ENCODE measurements around the gene SPATA22. TPM values are rescaled to one million over a fixed set of nuclear protein-coding genes. Genes with fewer than 3 reads are reported as not detected.
"Not testable (repeated sequence)": the region's sequence is repeated elsewhere in the genome, so short reads cannot be mapped to it uniquely, and the experiment has no call there.

SPATA22 gene
- total and polyA plus RNA-seq, 12 donors, result 0.13 to 3.8 (median 1.00) TPM; not detected in 4

GRCh38 chr17:3418222-3418621 is 53.4 kb downstream of the SPATA22 start:
- no peak overlapping the region for H3K4me3 ChIP-seq
- no peaks in the 10 kb centered on the region for H3K36me3 ChIP-seq (replicated peaks in 1 of 2)
- TF ChIP-seq POLR2A (IDR thresholded peaks at IDR 0.05) (no peak), CTCF (IDR thresholded peaks at IDR 0.05) (no peak)
- intact Hi-C loops (cut with DNase I), result no loop called here
- no peaks in the 10 kb centered on the region for H3K9me3 ChIP-seq (replicated peaks in 1 of 3)
- no peaks in the 10 kb centered on the region for H3K27me3 ChIP-seq
- WGBS, 4 donors, result 43 to 61% (median 47%) methylated on average over 2 of the region's 2 CpGs
- DNase-seq, result no peak
- no peak overlapping the region for H3K27ac ChIP-seq
- H3K4me1 ChIP-seq (replicated peaks in 1 of 2), result no peaks in the 10 kb centered on the region

- intact Hi-C loops (cut with DNase I), result no loop called here
- no peak for DNase-seq
These were observed 56.0 kb downstream of the SPATA22 start for GRCh38 chr17:3415610-3416009.

DNA sequence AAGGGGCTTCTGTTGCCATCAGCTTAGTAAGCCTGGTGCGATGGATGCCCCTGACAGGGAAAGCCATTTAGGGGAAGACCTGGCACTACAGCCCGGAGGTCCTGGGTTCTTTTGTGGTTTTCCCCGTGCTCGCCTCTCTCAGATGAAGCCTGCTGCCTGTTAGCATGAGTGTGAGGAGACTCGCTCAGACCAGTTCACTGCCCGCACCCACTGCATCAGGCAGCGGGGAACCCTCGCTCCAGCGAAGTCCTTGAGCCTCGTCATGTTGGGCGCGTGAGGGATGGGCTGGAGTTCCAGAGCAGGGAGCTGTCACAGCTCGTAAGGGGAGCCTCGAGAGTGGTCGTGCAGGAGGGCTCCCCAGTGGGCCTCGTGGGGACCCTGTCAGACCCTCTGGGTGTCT is 59.4 kb downstream of the SPATA22 start:
- H3K4me1 ChIP-seq (replicated peaks in 1 of 2); intact Hi-C loops (cut with DNase I); H3K27me3 ChIP-seq; H3K4me3 ChIP-seq; H3K9me3 ChIP-seq (replicated peaks in 1 of 3); H3K36me3 ChIP-seq (replicated peaks in 1 of 2); H3K27ac ChIP-seq; DNase-seq: not testable (repeated sequence)
- 47 to 63% methylated on average over 2 to 3 of the region's 16 CpGs; no CpG with 5 or more reads in 2 of the 4 donors for WGBS, 4 donors

More at GRCh38 chr17:3415610-3416009, 56.0 kb downstream of the SPATA22 start:
- no peak overlapping the region for H3K4me3 ChIP-seq
- no peaks in the 10 kb centered on the region for H3K4me1 ChIP-seq (replicated peaks in 1 of 2)
- no peak overlapping the region for H3K27ac ChIP-seq
- H3K27me3 ChIP-seq, result no peaks in the 10 kb centered on the region
- no peaks in the 10 kb centered on the region for H3K36me3 ChIP-seq (replicated peaks in 1 of 2)
- H3K9me3 ChIP-seq (replicated peaks in 1 of 3), result no peaks in the 10 kb centered on the region
- TF ChIP-seq CTCF (IDR thresholded peaks at IDR 0.05) (no peak), POLR2A (IDR thresholded peaks at IDR 0.05) (no peak)
- WGBS, 4 donors, result 77 to 81% (median 81%) methylated on average over 5 of the region's 5 CpGs

GRCh38 chr17:3411070-3411469 is 60.5 kb downstream of the SPATA22 start, which contains the start of gene OR3A3:
OR3A3 (plus strand) TSS chr17:3411370.
- no peaks in the 10 kb centered on the region for H3K36me3 ChIP-seq (replicated peaks in 1 of 2)
- H3K9me3 ChIP-seq (replicated peaks in 1 of 3), result no peaks in the 10 kb centered on the region
- no peak within 1 kb of the TSS for H3K4me3 ChIP-seq
- 73 to 77% (median 74%) methylated on average over 3 of the region's 3 CpGs for WGBS, 4 donors
- TF ChIP-seq CTCF (IDR thresholded peaks at IDR 0.05) (no peak), POLR2A (IDR thresholded peaks at IDR 0.05) (no peak)
- no peak within 1 kb of the TSS for H3K27ac ChIP-seq
- no peak for DNase-seq
- H3K4me1 ChIP-seq (replicated peaks in 1 of 2), result no peaks in the 10 kb centered on the region
- H3K27me3 ChIP-seq, result no peaks in the 10 kb centered on the region
- intact Hi-C loops (cut with DNase I), result no loop called here

- intact Hi-C loops (cut with DNase I); H3K27ac ChIP-seq; H3K27me3 ChIP-seq; H3K36me3 ChIP-seq (replicated peaks in 1 of 2); H3K4me1 ChIP-seq (replicated peaks in 1 of 2); H3K9me3 ChIP-seq (replicated peaks in 1 of 3); DNase-seq; H3K4me3 ChIP-seq: not testable (repeated sequence)
- WGBS, 4 donors, result 63 to 82% (median 77%) methylated on average over 1 of the region's 1 CpG
These were observed 67.8 kb downstream of the SPATA22 start for GRCh38 chr17:3403856-3404255.

Data from adrenal gland (tissue), 12 donors.